ENCODE results near the gene NDUFS7. TPM values are rescaled to one million over a fixed set of nuclear protein-coding genes. Genes with fewer than 3 reads are reported as not detected.

Gene NDUFS7
- total RNA-seq (2014; rRNA removed; shearing (Covaris generic); ENCODE audit: low replicate concordance): 43.2 and 58.6 TPM in 2 replicates

- in situ Hi-C loops (cut with HindIII; ENCODE audit: low pct_unique_long_range_greater_than_20kb, low sequenced_read_pairs): no loop called here
- peak; percentile 71 for DNase-seq (ENCODE audit: low read depth)
Measured at GRCh38 chr19:1383312-1384084, at the start of gene NDUFS7. NDUFS7 (plus strand) TSS chr19:1383907; CDS start chr19:1383927, 20 bp downstream.

GRCh38 chr19:1336079-1336684 is 47.5 kb upstream of the NDUFS7 start:
- in situ Hi-C loops (cut with HindIII; ENCODE audit: low pct_unique_long_range_greater_than_20kb, low sequenced_read_pairs): no loop called here
- DNase-seq (ENCODE audit: low read depth): no peak

- DNase-seq (ENCODE audit: low read depth): no peak
- in situ Hi-C loops (cut with HindIII; ENCODE audit: low pct_unique_long_range_greater_than_20kb, low sequenced_read_pairs): no loop called here
Measured at GRCh38 chr19:1340681-1341469, 42.8 kb upstream of the NDUFS7 start.

- in situ Hi-C loops (cut with HindIII; ENCODE audit: low pct_unique_long_range_greater_than_20kb, low sequenced_read_pairs): no loop called here
- no peak for DNase-seq (ENCODE audit: low read depth)
Measured at GRCh38 chr19:1343041-1343440, 40.7 kb upstream of the NDUFS7 start.

GRCh38 chr19:1349211-1349610 is 34.5 kb upstream of the NDUFS7 start:
- in situ Hi-C loops (cut with HindIII; ENCODE audit: low pct_unique_long_range_greater_than_20kb, low sequenced_read_pairs): no loop called here

GRCh38 chr19:1350867-1351266 is 32.8 kb upstream of the NDUFS7 start:
- in situ Hi-C loops (cut with HindIII; ENCODE audit: low pct_unique_long_range_greater_than_20kb, low sequenced_read_pairs): no loop called here
- no peak for DNase-seq (ENCODE audit: low read depth)

More at GRCh38 chr19:1349211-1349610, 34.5 kb upstream of the NDUFS7 start:
- DNase-seq (ENCODE audit: low read depth): no peak

- DNase-seq (ENCODE audit: low read depth): no peak
- in situ Hi-C loops (cut with HindIII; ENCODE audit: low pct_unique_long_range_greater_than_20kb, low sequenced_read_pairs): no loop called here
Measured at GRCh38 chr19:1351381-1351851, 32.3 kb upstream of the NDUFS7 start.

GRCh38 chr19:1353144-1353543 is 30.6 kb upstream of the NDUFS7 start:
- no peak for DNase-seq (ENCODE audit: low read depth)
- in situ Hi-C loops (cut with HindIII; ENCODE audit: low pct_unique_long_range_greater_than_20kb, low sequenced_read_pairs): no loop called here

GRCh38 chr19:1354970-1355567 is 28.6 kb upstream of the NDUFS7 start:
- in situ Hi-C loops (cut with HindIII; ENCODE audit: low pct_unique_long_range_greater_than_20kb, low sequenced_read_pairs): no loop called here
- no peak for DNase-seq (ENCODE audit: low read depth)

- DNase-seq (ENCODE audit: low read depth): no peak
- in situ Hi-C loops (cut with HindIII; ENCODE audit: low pct_unique_long_range_greater_than_20kb, low sequenced_read_pairs): no loop called here
Measured at GRCh38 chr19:1355568-1356507, 27.9 kb upstream of the NDUFS7 start.

- DNase-seq (ENCODE audit: low read depth): no peak
- in situ Hi-C loops (cut with HindIII; ENCODE audit: low pct_unique_long_range_greater_than_20kb, low sequenced_read_pairs): no loop called here
Measured at GRCh38 chr19:1356508-1356865, 27.2 kb upstream of the NDUFS7 start.

GRCh38 chr19:1357531-1358109 is 26.1 kb upstream of the NDUFS7 start:
- in situ Hi-C loops (cut with HindIII; ENCODE audit: low pct_unique_long_range_greater_than_20kb, low sequenced_read_pairs): no loop called here
- no peak for DNase-seq (ENCODE audit: low read depth)

- no peak for DNase-seq (ENCODE audit: low read depth)
- in situ Hi-C loops (cut with HindIII; ENCODE audit: low pct_unique_long_range_greater_than_20kb, low sequenced_read_pairs): no loop called here
Measured at GRCh38 chr19:1360126-1360817, 23.4 kb upstream of the NDUFS7 start.

GRCh38 chr19:1360818-1361461 is 22.8 kb upstream of the NDUFS7 start:
- in situ Hi-C loops (cut with HindIII; ENCODE audit: low pct_unique_long_range_greater_than_20kb, low sequenced_read_pairs): no loop called here
- DNase-seq (ENCODE audit: low read depth): no peak

GRCh38 chr19:1361601-1362386 is 21.9 kb upstream of the NDUFS7 start:
- DNase-seq (ENCODE audit: low read depth): peak; percentile 84
- in situ Hi-C loops (cut with HindIII; ENCODE audit: low pct_unique_long_range_greater_than_20kb, low sequenced_read_pairs): no loop called here
